Measurements from ENCODE around the gene ITM2A.

DNA sequence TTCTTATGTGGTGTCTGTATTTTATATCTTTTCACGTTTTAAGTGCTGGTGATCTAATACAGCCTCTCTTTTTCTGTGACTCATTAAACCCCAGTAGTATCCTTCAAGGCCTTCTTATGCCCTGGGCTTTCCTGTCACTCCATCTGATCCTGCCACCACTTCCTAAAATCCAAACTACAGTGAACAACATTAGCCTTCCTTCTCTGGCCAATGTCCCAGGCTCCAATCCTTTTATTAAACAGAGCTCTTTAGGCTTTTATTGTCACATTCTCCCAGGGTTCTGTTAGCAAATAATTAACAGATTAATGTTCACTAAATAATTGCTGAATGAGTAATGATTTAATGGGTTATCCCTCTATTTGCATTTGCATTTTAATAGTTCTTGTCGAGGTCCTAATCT, 47.9 kb upstream of the ITM2A start:
- no peak for TF ChIP-seq POLR2A (IDR thresholded peaks at IDR 0.05)
- TF ChIP-seq, protein P1, sequence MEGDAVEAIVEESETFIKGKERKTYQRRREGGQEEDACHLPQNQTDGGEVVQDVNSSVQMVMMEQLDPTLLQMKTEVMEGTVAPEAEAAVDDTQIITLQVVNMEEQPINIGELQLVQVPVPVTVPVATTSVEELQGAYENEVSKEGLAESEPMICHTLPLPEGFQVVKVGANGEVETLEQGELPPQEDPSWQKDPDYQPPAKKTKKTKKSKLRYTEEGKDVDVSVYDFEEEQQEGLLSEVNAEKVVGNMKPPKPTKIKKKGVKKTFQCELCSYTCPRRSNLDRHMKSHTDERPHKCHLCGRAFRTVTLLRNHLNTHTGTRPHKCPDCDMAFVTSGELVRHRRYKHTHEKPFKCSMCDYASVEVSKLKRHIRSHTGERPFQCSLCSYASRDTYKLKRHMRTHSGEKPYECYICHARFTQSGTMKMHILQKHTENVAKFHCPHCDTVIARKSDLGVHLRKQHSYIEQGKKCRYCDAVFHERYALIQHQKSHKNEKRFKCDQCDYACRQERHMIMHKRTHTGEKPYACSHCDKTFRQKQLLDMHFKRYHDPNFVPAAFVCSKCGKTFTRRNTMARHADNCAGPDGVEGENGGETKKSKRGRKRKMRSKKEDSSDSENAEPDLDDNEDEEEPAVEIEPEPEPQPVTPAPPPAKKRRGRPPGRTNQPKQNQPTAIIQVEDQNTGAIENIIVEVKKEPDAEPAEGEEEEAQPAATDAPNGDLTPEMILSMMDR (IDR thresholded peaks at IDR 0.05) = no peak
- no peak for TF ChIP-seq POLR2AphosphoS5 (IDR thresholded peaks at IDR 0.05)

Measured in gastroesophageal sphincter (tissue), 3 donors.